ENCODE data around the gene ADAM19. TPM values are rescaled to one million over a fixed set of nuclear protein-coding genes. Genes with fewer than 3 reads are reported as not detected.

ADAM19 gene, protein sequence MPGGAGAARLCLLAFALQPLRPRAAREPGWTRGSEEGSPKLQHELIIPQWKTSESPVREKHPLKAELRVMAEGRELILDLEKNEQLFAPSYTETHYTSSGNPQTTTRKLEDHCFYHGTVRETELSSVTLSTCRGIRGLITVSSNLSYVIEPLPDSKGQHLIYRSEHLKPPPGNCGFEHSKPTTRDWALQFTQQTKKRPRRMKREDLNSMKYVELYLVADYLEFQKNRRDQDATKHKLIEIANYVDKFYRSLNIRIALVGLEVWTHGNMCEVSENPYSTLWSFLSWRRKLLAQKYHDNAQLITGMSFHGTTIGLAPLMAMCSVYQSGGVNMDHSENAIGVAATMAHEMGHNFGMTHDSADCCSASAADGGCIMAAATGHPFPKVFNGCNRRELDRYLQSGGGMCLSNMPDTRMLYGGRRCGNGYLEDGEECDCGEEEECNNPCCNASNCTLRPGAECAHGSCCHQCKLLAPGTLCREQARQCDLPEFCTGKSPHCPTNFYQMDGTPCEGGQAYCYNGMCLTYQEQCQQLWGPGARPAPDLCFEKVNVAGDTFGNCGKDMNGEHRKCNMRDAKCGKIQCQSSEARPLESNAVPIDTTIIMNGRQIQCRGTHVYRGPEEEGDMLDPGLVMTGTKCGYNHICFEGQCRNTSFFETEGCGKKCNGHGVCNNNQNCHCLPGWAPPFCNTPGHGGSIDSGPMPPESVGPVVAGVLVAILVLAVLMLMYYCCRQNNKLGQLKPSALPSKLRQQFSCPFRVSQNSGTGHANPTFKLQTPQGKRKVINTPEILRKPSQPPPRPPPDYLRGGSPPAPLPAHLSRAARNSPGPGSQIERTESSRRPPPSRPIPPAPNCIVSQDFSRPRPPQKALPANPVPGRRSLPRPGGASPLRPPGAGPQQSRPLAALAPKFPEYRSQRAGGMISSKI
- 10 to 100 TPM; 31.0 to 42.8 TPM for total RNA-seq
- 1 to 10 TPM; 1.5 to 9.6 TPM for polyA plus RNA-seq
- long read RNA-seq, donor 1, transcript ADAM19-205 (2 exons, 690 nt) = major isoform, 5 of 35 reads
- long read RNA-seq, donor 1, partial matches to known transcripts = 0 of 35 reads
- long read RNA-seq, donor 1, other reads (novel, unspliced or antisense) = 30 of 35 reads
- long read RNA-seq, donor 2, partial matches to known transcripts = 1 of 10 reads
- long read RNA-seq, donor 2, other reads (novel, unspliced or antisense) = 9 of 10 reads

DNA sequence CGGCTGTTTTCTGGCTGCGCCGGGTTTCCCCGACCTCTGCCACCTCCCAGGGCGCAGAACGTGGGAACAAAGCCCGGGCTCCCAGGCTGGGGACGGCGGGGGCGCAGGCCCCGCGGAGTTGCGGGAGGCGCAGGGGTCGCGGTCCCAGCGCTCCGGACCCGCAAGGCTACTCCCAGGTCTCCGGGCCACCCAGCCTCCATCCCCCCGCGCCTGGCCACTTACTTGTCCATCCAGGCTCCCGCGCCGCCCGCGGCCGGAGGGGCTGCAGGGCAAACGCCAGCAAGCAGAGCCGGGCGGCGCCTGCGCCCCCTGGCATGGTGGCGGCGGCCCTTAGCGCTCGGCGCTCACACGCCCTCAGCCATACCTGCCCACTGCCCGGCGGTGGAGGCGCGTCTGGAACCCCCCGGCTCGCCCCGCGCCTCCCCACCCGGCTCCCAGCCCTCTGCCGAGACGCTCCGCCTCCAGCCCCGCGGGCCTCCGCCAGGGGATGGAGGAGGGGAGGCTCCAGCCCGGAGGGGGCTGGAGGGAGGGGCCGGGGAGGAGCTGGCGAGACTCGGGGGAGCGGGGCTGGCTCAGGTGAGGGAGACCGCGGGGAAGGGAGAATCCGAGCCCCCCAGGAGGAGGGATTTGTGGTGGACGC is at the start of gene ADAM19:
Gene ADAM19, minus strand, starts transcription at position 395 of the 640 bp plus-strand sequence. Its CDS starts 79 bp downstream, at position 316.
- DNase-seq = peak; percentile 74 to 88
- no peaks in the 10 kb centered on the region for H3K4me1 ChIP-seq (ENCODE audit: control insufficient read depth in 1 of 2, insufficient read depth in 2 of 2, low read length in 2 of 2)
- intact Hi-C loops (cut with DNase I) = loop anchor here in 1 of 2 donors (2.0 kb wide), 1 partner anchor 65 kb away; no protein-coding TSS in a partner anchor
- WGBS, 2 donors = 0 to 1% methylated on average over 46 to 63 of the region's 63 CpGs
- H3K4me3 ChIP-seq (ENCODE audit: low read length in 2 of 2) = peak within 1 kb of the TSS; percentile 69 to 76
- peak; percentile 91 for ATAC-seq (ENCODE audit: low FRiP score)
- H3K9me3 ChIP-seq (ENCODE audit: control insufficient read depth, low read length) = no peaks in the 10 kb centered on the region
- H3K27ac ChIP-seq (ENCODE audit: low read depth in 1 of 2, low read length in 2 of 2) = peak within 1 kb of the TSS in 1 of 2 donors; percentile 11
- H3K36me3 ChIP-seq (ENCODE audit: control insufficient read depth in 1 of 2, insufficient read depth in 2 of 2, low read length in 1 of 2) = no peaks in the 10 kb centered on the region
- H3K27me3 ChIP-seq (ENCODE audit: control insufficient read depth in 1 of 2, insufficient read depth in 2 of 2, low read length in 1 of 2) = no peaks in the 10 kb centered on the region

GRCh38 chr5:157624144-157624543 is 48.6 kb upstream of the ADAM19 start:
- DNase-seq (no peak), ATAC-seq (ENCODE audit: low FRiP score) (no peak)
- H3K4me1 ChIP-seq (ENCODE audit: control insufficient read depth in 1 of 2, insufficient read depth in 2 of 2, low read length in 2 of 2) = peaks cover 0 to 1% of the 10 kb centered on the region in 2 donors
- 40 to 49% methylated on average over 2 of the region's 2 CpGs for WGBS, 2 donors
- no peaks in the 10 kb centered on the region for H3K9me3 ChIP-seq (ENCODE audit: control insufficient read depth, low read length)
- no peaks in the 10 kb centered on the region for H3K36me3 ChIP-seq (ENCODE audit: control insufficient read depth in 1 of 2, insufficient read depth in 2 of 2, low read length in 1 of 2)
- intact Hi-C loops (cut with DNase I) = no loop called here
- no peaks in the 10 kb centered on the region for H3K27me3 ChIP-seq (ENCODE audit: control insufficient read depth in 1 of 2, insufficient read depth in 2 of 2, low read length in 1 of 2)
- H3K4me3 ChIP-seq (ENCODE audit: low read length in 2 of 2) = no peak overlapping the region
- no peak overlapping the region for H3K27ac ChIP-seq (ENCODE audit: low read depth in 1 of 2, low read length in 2 of 2)

DNA sequence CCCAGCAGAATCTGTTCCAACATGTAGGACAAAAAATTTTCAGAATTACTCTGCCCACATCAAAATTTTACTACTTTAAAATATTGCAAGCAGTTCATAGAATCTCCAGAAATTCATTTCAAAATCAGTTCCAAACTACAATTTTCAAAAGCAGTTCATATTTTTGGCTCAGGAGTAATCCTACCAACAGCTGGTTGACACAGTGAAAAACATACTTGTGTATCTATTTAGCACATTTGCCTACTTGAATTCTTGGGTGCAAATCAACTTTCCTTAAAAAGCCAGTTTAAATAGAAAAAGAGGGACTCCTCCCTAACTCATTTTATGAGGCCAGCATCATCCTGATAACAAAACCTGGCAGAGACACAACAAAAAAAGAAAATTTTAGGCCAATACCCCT is 45.2 kb upstream of the ADAM19 start:
- Histone ChIP-seq H3K27me3 (ENCODE audit: control insufficient read depth in 1 of 2, insufficient read depth in 2 of 2, low read length in 1 of 2) (no peaks in the 10 kb centered on the region), H3K9me3 (ENCODE audit: control insufficient read depth, low read length) (no peaks in the 10 kb centered on the region), H3K4me3 (ENCODE audit: low read length in 2 of 2) (no peak overlapping the region), H3K27ac (ENCODE audit: low read depth in 1 of 2, low read length in 2 of 2) (no peak overlapping the region), H3K4me1 (ENCODE audit: control insufficient read depth in 1 of 2, insufficient read depth in 2 of 2, low read length in 2 of 2) (no peaks in the 10 kb centered on the region), H3K36me3 (ENCODE audit: control insufficient read depth in 1 of 2, insufficient read depth in 2 of 2, low read length in 1 of 2) (no peaks in the 10 kb centered on the region)
- no peak for ATAC-seq (ENCODE audit: low FRiP score)
- intact Hi-C loops (cut with DNase I) = no loop called here
- DNase-seq = no peak

GRCh38 chr5:157618191-157618765 is 42.7 kb upstream of the ADAM19 start:
- H3K4me3 ChIP-seq (ENCODE audit: low read length in 2 of 2) = no peak overlapping the region
- DNase-seq = no peak
- intact Hi-C loops (cut with DNase I) = no loop called here
- no peaks in the 10 kb centered on the region for H3K27me3 ChIP-seq (ENCODE audit: control insufficient read depth in 1 of 2, insufficient read depth in 2 of 2, low read length in 1 of 2)
- no peak for ATAC-seq (ENCODE audit: low FRiP score)
- no peaks in the 10 kb centered on the region for H3K4me1 ChIP-seq (ENCODE audit: control insufficient read depth in 1 of 2, insufficient read depth in 2 of 2, low read length in 2 of 2)
- H3K9me3 ChIP-seq (ENCODE audit: control insufficient read depth, low read length) = no peaks in the 10 kb centered on the region
- H3K36me3 ChIP-seq (ENCODE audit: control insufficient read depth in 1 of 2, insufficient read depth in 2 of 2, low read length in 1 of 2) = no peaks in the 10 kb centered on the region
- H3K27ac ChIP-seq (ENCODE audit: low read depth in 1 of 2, low read length in 2 of 2) = no peak overlapping the region
- WGBS, 2 donors = 99% methylated on average over 8 of the region's 8 CpGs

GRCh38 chr5:157616785-157617184 is 41.2 kb upstream of the ADAM19 start:
- DNase-seq (no peak), ATAC-seq (ENCODE audit: low FRiP score) (no peak)
- 78 to 83% methylated on average over 4 of the region's 4 CpGs for WGBS, 2 donors
- intact Hi-C loops (cut with DNase I) = no loop called here
- Histone ChIP-seq H3K27ac (ENCODE audit: low read depth in 1 of 2, low read length in 2 of 2) (no peak overlapping the region), H3K27me3 (ENCODE audit: control insufficient read depth in 1 of 2, insufficient read depth in 2 of 2, low read length in 1 of 2) (no peaks in the 10 kb centered on the region), H3K36me3 (ENCODE audit: control insufficient read depth in 1 of 2, insufficient read depth in 2 of 2, low read length in 1 of 2) (no peaks in the 10 kb centered on the region), H3K9me3 (ENCODE audit: control insufficient read depth, low read length) (no peaks in the 10 kb centered on the region), H3K4me3 (ENCODE audit: low read length in 2 of 2) (no peak overlapping the region), H3K4me1 (ENCODE audit: control insufficient read depth in 1 of 2, insufficient read depth in 2 of 2, low read length in 2 of 2) (no peaks in the 10 kb centered on the region)

GRCh38 chr5:157613385-157614245 is 38.0 kb upstream of the ADAM19 start:
- no peaks in the 10 kb centered on the region for H3K27me3 ChIP-seq (ENCODE audit: control insufficient read depth in 1 of 2, insufficient read depth in 2 of 2, low read length in 1 of 2)
- DNase-seq = no peak
- WGBS, 2 donors = 92% methylated on average over 11 of the region's 11 CpGs
- no peaks in the 10 kb centered on the region for H3K36me3 ChIP-seq (ENCODE audit: control insufficient read depth in 1 of 2, insufficient read depth in 2 of 2, low read length in 1 of 2)
- no peak overlapping the region for H3K4me3 ChIP-seq (ENCODE audit: low read length in 2 of 2)
- H3K9me3 ChIP-seq (ENCODE audit: control insufficient read depth, low read length) = no peaks in the 10 kb centered on the region
- intact Hi-C loops (cut with DNase I) = no loop called here
- ATAC-seq (ENCODE audit: low FRiP score) = no peak
- H3K27ac ChIP-seq (ENCODE audit: low read depth in 1 of 2, low read length in 2 of 2) = no peak overlapping the region
- peaks cover 2 to 4% of the 10 kb centered on the region in 2 donors for H3K4me1 ChIP-seq (ENCODE audit: control insufficient read depth in 1 of 2, insufficient read depth in 2 of 2, low read length in 2 of 2)

GRCh38 chr5:157612581-157612980 is 37.0 kb upstream of the ADAM19 start:
- WGBS, 2 donors = 91 to 94% methylated on average over 5 of the region's 5 CpGs
- Histone ChIP-seq H3K4me1 (ENCODE audit: control insufficient read depth in 1 of 2, insufficient read depth in 2 of 2, low read length in 2 of 2) (peaks cover 2 to 7% of the 10 kb centered on the region in 2 donors), H3K27me3 (ENCODE audit: control insufficient read depth in 1 of 2, insufficient read depth in 2 of 2, low read length in 1 of 2) (no peaks in the 10 kb centered on the region), H3K4me3 (ENCODE audit: low read length in 2 of 2) (no peak overlapping the region), H3K36me3 (ENCODE audit: control insufficient read depth in 1 of 2, insufficient read depth in 2 of 2, low read length in 1 of 2) (no peaks in the 10 kb centered on the region), H3K27ac (ENCODE audit: low read depth in 1 of 2, low read length in 2 of 2) (no peak overlapping the region), H3K9me3 (ENCODE audit: control insufficient read depth, low read length) (no peaks in the 10 kb centered on the region)
- DNase-seq = no peak
- no peak for ATAC-seq (ENCODE audit: low FRiP score)
- intact Hi-C loops (cut with DNase I) = no loop called here
